ENCODE measurements around the gene NBL1.
A peak's percentile ranks its signal among the peaks of the same experiment; 100 is the strongest.

Gene NBL1

GRCh38 chr1:19646377-19647319, 2.5 kb downstream of the NBL1 start:
- no peak for DNase-seq

DNA sequence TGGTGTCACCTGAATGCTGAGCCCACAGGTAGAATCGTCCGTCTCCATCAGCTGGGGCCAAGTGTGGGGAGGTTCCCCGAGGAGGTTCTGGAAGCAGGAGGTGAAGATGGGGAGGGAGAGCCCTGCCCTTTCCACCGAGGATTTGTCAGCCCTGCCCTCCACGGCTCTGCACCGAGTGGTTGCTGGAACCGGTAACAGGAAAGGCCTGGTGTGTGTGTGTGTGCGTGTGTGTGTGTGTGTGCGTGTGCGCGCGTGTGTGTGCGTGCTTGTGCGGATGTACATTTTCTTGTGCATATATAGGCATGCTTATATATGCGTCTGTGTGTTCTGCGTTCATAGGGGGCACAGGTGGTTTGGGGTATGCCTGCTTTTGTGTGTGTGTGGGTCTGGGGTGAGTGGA, 3.5 kb downstream of the NBL1 start:
- DNase-seq, result no peak

DNA sequence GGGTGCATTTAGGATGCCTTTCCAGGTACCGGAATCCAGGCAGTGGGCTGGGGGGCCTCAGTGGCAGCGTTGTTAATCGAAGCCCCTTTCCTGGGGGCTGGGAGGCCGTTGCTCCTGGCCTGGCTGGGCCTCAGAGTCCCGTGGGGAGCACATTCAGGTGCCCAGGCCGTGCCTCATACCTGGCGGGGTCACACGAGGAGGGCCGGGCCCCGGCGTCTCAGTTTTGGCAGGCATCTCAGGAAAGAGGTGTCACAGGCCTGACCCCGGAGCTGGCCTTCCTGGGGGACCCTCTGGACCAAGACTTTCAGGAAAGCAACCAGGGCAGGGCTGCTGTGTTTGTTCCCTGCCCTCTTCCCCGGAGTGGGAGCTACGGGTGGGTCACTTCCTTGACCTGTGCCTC, 4.1 kb downstream of the NBL1 start:
- DNase-seq, result no peak

- no peak for DNase-seq
Observed at GRCh38 chr1:19648689-19649088, 4.6 kb downstream of the NBL1 start.

GRCh38 chr1:19650416-19651140, 6.5 kb downstream of the NBL1 start:
- no peak for DNase-seq

- peak; percentile 35 to 59 for DNase-seq
Observed at GRCh38 chr1:19651141-19651737, 7.1 kb downstream of the NBL1 start.

- DNase-seq, result no peak
Observed at GRCh38 chr1:19654386-19654785, 10.3 kb downstream of the NBL1 start.

- DNase-seq, result no peak
Observed at GRCh38 chr1:19654886-19655717, 11.0 kb downstream of the NBL1 start.

GRCh38 chr1:19655718-19656080, 11.6 kb downstream of the NBL1 start:
- DNase-seq, result no peak

GRCh38 chr1:19656134-19656779, 12.1 kb downstream of the NBL1 start:
- DNase-seq, result no peak

DNA sequence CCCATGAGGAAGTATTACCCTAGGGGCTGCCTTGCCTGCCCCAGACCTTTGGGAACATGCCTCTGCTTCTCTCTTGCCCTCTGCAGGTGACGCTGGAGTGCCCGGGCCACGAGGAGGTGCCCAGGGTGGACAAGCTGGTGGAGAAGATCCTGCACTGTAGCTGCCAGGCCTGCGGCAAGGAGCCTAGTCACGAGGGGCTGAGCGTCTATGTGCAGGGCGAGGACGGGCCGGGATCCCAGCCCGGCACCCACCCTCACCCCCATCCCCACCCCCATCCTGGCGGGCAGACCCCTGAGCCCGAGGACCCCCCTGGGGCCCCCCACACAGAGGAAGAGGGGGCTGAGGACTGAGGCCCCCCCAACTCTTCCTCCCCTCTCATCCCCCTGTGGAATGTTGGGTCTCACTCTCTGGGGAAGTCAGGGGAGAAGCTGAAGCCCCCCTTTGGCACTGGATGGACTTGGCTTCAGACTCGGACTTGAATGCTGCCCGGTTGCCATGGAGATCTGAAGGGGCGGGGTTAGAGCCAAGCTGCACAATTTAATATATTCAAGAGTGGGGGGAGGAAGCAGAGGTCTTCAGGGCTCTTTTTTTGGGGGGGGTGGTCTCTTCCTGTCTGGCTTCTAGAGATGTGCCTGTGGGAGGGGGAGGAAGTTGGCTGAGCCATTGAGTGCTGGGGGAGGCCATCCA, 12.8 kb downstream of the NBL1 start:
- DNase-seq, result no peak

DNA sequence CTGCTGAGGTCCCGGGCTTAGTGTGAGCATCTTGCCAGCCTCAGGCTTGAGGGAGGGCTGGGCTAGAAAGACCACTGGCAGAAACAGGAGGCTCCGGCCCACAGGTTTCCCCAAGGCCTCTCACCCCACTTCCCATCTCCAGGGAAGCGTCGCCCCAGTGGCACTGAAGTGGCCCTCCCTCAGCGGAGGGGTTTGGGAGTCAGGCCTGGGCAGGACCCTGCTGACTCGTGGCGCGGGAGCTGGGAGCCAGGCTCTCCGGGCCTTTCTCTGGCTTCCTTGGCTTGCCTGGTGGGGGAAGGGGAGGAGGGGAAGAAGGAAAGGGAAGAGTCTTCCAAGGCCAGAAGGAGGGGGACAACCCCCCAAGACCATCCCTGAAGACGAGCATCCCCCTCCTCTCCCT, 13.4 kb downstream of the NBL1 start:
- no peak for DNase-seq

DNA sequence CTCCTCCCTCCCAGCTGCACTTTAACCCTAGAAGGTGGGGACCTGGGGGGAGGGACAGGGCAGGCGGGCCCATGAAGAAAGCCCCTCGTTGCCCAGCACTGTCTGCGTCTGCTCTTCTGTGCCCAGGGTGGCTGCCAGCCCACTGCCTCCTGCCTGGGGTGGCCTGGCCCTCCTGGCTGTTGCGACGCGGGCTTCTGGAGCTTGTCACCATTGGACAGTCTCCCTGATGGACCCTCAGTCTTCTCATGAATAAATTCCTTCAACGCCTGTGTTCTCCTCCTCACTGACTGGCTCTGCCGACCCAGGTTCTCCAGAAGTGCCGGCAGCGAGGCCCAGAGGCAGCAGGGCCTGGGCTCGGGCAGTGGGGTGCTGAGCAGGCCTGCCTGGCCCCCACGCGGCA, 14.1 kb downstream of the NBL1 start:
- no peak for DNase-seq

GRCh38 chr1:19661721-19662228, 17.7 kb downstream of the NBL1 start:
- DNase-seq, result peak; percentile 35 to 56

DNA sequence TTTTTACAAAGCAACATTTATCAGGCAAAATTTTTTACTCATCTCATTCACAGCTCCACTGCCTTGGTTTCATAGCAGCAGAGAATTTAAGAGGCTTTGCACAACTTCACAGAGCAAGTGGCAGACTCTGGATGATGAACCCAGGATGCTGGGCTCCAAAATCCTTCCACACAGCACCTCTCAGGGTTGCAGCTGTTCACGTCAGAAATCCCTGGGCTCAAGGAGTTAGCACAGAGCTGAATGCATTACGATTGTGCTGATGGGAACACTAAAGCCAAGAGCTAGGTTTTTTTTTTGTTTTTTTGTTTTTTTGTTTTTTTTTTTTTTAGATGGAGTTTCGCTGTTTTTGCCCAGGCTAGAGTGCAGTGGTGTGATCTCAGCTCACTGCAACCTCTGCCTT, 18.2 kb downstream of the NBL1 start:
- no peak for DNase-seq

- DNase-seq, result no peak
Observed at GRCh38 chr1:19664453-19665185, 20.5 kb downstream of the NBL1 start, which contains the start of gene HTR6. TSS of gene HTR6 (plus strand) at chr1:19664875. CDS start at chr1:19665754, 879 bp downstream.

- DNase-seq, result no peak
Observed at GRCh38 chr1:19665186-19665495, 21.0 kb downstream of the NBL1 start.

DNA sequence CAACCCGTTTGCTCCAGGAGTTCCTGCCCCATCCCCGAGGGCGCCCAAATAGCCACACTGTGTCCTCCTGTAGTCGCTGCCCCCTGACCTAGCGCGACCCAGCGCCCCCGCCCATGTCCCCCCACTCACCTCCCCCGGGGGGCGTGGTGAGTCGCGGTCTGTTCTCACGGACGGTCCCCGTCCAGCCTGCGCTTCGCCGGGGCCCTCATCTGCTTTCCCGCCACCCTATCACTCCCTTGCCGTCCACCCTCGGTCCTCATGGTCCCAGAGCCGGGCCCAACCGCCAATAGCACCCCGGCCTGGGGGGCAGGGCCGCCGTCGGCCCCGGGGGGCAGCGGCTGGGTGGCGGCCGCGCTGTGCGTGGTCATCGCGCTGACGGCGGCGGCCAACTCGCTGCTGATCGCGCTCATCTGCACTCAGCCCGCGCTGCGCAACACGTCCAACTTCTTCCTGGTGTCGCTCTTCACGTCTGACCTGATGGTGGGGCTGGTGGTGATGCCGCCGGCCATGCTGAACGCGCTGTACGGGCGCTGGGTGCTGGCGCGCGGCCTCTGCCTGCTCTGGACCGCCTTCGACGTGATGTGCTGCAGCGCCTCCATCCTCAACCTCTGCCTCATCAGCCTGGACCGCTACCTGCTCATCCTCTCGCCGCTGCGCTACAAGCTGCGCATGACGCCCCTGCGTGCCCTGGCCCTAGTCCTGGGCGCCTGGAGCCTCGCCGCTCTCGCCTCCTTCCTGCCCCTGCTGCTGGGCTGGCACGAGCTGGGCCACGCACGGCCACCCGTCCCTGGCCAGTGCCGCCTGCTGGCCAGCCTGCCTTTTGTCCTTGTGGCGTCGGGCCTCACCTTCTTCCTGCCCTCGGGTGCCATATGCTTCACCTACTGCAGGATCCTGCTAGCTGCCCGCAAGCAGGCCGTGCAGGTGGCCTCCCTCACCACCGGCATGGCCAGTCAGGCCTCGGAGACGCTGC, 21.7 kb downstream of the NBL1 start:
- no peak for DNase-seq

GRCh38 chr1:19668888-19669287, 24.8 kb downstream of the NBL1 start:
- no peak for DNase-seq

All from inflammatory macrophage (primary cell).